ENCODE measurements around the gene PAIP1.
A peak's percentile ranks its signal among the peaks of the same experiment; 100 is the strongest.
"Not testable (repeated sequence)": the region's sequence is repeated elsewhere in the genome, so short reads cannot be mapped to it uniquely, and the experiment has no call there.

PAIP1 gene

DNA sequence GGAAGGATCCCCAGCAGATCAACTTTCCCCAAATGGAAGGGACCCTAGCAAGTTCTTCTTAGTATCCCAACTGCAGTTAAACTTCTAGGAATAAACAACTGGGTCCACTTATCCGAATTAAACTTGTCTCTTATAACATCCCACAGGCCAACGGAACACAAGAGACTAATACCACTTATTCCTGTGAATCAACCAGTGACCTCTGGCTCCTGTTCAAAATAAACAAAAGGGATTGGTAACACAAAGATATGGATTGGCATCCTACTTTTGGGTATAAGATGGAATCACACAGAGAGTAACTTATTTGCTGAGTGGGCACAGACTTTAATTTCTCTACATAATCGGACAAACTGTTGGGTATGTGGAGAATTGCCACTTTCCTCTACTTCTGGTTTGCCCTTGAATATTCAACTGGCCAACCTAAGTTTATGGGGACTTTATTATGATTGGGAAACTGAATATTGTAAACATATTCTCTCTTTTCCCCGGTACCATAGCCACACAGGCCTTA, 12.4 kb upstream of the PAIP1 start:
- no peaks in the 10 kb centered on the region for H3K36me3 ChIP-seq (ENCODE audit: control insufficient read depth, insufficient read depth, low read length, severe bottlenecking)
- no peak overlapping the region for H3K9ac ChIP-seq (ENCODE audit: low read length)
- H3K4me1 ChIP-seq (ENCODE audit: control insufficient read depth, insufficient read depth, low read length), result peaks cover 32% of the 10 kb centered on the region
- no peak for DNase-seq (ENCODE audit: low read depth)
- no peak overlapping the region for H3K4me3 ChIP-seq (ENCODE audit: low read length)
- H3K27me3 ChIP-seq (replicated peaks; ENCODE audit: control insufficient read depth, insufficient read depth, low read length), result no peaks in the 10 kb centered on the region
- H3K9me3 ChIP-seq (ENCODE audit: control insufficient read depth, low read length), result no peaks in the 10 kb centered on the region

GRCh38 chr5:43567967-43568366, 11.1 kb upstream of the PAIP1 start:
- H3K9me3 ChIP-seq (ENCODE audit: control insufficient read depth, low read length), result no peaks in the 10 kb centered on the region
- H3K27me3 ChIP-seq (replicated peaks; ENCODE audit: control insufficient read depth, insufficient read depth, low read length), result no peaks in the 10 kb centered on the region
- H3K9ac ChIP-seq (ENCODE audit: low read length), result no peak overlapping the region
- no peak overlapping the region for H3K4me3 ChIP-seq (ENCODE audit: low read length)
- no peak for DNase-seq (ENCODE audit: low read depth)
- no peaks in the 10 kb centered on the region for H3K36me3 ChIP-seq (ENCODE audit: control insufficient read depth, insufficient read depth, low read length, severe bottlenecking)
- H3K4me1 ChIP-seq (ENCODE audit: control insufficient read depth, insufficient read depth, low read length), result peaks cover 30% of the 10 kb centered on the region

DNA sequence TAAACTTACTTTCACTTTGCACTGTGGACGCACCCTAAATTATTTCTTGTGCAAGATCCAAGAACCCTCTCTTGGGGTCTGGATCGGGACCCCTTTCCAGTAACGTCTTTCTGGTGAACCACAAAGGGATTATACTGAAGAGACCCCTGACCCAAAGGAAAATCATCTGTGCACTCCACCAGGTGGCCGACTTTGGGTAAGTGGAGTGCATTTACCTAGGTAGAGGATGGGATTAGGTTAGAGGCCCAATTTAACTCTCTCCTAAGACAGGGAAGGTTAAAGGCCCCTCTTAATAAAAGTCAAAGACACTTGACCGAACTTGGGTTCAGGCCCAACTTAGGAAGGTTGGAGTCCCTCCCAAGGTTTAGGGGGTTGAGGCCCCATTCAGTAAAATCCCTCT, 8.2 kb upstream of the PAIP1 start:
- peaks cover 25% of the 10 kb centered on the region for H3K4me1 ChIP-seq (ENCODE audit: control insufficient read depth, insufficient read depth, low read length)
- no peak for DNase-seq (ENCODE audit: low read depth)
- H3K4me3 ChIP-seq (ENCODE audit: low read length), result no peak overlapping the region
- no peaks in the 10 kb centered on the region for H3K27me3 ChIP-seq (replicated peaks; ENCODE audit: control insufficient read depth, insufficient read depth, low read length)
- no peaks in the 10 kb centered on the region for H3K9me3 ChIP-seq (ENCODE audit: control insufficient read depth, low read length)
- H3K9ac ChIP-seq (ENCODE audit: low read length), result no peak overlapping the region
- no peaks in the 10 kb centered on the region for H3K36me3 ChIP-seq (ENCODE audit: control insufficient read depth, insufficient read depth, low read length, severe bottlenecking)

- no peak for DNase-seq (ENCODE audit: low read depth)
- H3K27me3 ChIP-seq (replicated peaks; ENCODE audit: control insufficient read depth, insufficient read depth, low read length), result no peaks in the 10 kb centered on the region
- no peaks in the 10 kb centered on the region for H3K36me3 ChIP-seq (ENCODE audit: control insufficient read depth, insufficient read depth, low read length, severe bottlenecking)
Measured at GRCh38 chr5:43564289-43564850, 7.5 kb upstream of the PAIP1 start.

DNA sequence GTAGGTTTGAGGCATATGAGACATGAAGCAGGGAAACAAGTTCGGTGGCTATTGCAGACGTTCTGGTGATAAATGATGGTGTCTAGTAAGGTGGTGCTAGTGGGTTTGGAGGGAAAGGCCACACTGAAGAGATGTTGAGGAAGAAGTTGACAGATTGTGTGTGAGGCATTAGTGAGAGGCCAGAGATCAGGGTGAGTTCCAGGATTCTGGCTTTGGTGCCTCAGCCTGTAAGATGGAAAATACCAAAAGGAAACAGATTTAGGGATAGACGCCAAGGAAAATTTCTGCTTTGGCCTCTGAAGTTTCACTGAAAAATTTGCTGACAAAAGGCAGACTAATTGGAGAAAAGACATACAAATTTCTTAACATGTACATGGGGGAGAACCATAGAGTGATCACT, 6.4 kb upstream of the PAIP1 start:
- H3K4me1 ChIP-seq (ENCODE audit: control insufficient read depth, insufficient read depth, low read length), result peaks cover 30% of the 10 kb centered on the region
- no peaks in the 10 kb centered on the region for H3K36me3 ChIP-seq (ENCODE audit: control insufficient read depth, insufficient read depth, low read length, severe bottlenecking)
- H3K9me3 ChIP-seq (ENCODE audit: control insufficient read depth, low read length), result no peaks in the 10 kb centered on the region
- DNase-seq (ENCODE audit: low read depth), result peak; percentile 32
- no peak overlapping the region for H3K4me3 ChIP-seq (ENCODE audit: low read length)
- H3K9ac ChIP-seq (ENCODE audit: low read length), result no peak overlapping the region
- H3K27me3 ChIP-seq (replicated peaks; ENCODE audit: control insufficient read depth, insufficient read depth, low read length), result no peaks in the 10 kb centered on the region

More at GRCh38 chr5:43564289-43564850, 7.5 kb upstream of the PAIP1 start:
- Histone ChIP-seq H3K9me3 (ENCODE audit: control insufficient read depth, low read length) (no peaks in the 10 kb centered on the region), H3K9ac (ENCODE audit: low read length) (no peak overlapping the region), H3K4me3 (ENCODE audit: low read length) (no peak overlapping the region), H3K4me1 (ENCODE audit: control insufficient read depth, insufficient read depth, low read length) (peaks cover 30% of the 10 kb centered on the region)

DNA sequence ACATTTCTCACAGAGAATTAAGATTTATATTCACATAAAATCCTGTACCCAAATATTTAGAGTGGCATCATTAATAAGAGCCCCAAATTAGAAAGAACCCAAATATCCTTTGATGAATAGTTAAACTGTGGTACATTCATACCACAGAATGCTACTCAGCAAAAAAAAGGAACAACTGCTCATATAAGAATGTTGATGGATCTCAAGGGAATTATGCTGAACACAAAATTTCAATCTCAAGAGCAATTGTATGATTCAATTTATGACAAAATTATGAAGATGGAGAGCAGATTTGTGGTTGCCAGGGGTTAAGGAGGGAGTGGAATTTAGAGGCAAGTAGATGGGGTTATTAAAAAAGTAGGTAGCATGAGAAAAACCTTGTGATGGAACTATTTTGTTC, 4.5 kb upstream of the PAIP1 start:
- H3K4me1 ChIP-seq (ENCODE audit: control insufficient read depth, insufficient read depth, low read length), result peaks cover 30% of the 10 kb centered on the region
- peak overlapping the region; percentile 4 for H3K4me3 ChIP-seq (ENCODE audit: low read length)
- no peaks in the 10 kb centered on the region for H3K27me3 ChIP-seq (replicated peaks; ENCODE audit: control insufficient read depth, insufficient read depth, low read length)
- no peaks in the 10 kb centered on the region for H3K36me3 ChIP-seq (ENCODE audit: control insufficient read depth, insufficient read depth, low read length, severe bottlenecking)
- no peak for DNase-seq (ENCODE audit: low read depth)
- peak overlapping the region; percentile 4 for H3K9ac ChIP-seq (ENCODE audit: low read length)
- H3K9me3 ChIP-seq (ENCODE audit: control insufficient read depth, low read length), result no peaks in the 10 kb centered on the region

GRCh38 chr5:43560128-43560527, 3.3 kb upstream of the PAIP1 start:
- DNase-seq (ENCODE audit: low read depth), result peak; percentile 28
- no peaks in the 10 kb centered on the region for H3K27me3 ChIP-seq (replicated peaks; ENCODE audit: control insufficient read depth, insufficient read depth, low read length)
- H3K9ac ChIP-seq (ENCODE audit: low read length), result no peak overlapping the region
- H3K36me3 ChIP-seq (ENCODE audit: control insufficient read depth, insufficient read depth, low read length, severe bottlenecking), result peaks cover 1% of the 10 kb centered on the region
- no peaks in the 10 kb centered on the region for H3K9me3 ChIP-seq (ENCODE audit: control insufficient read depth, low read length)
- H3K4me3 ChIP-seq (ENCODE audit: low read length), result no peak overlapping the region
- peaks cover 35% of the 10 kb centered on the region for H3K4me1 ChIP-seq (ENCODE audit: control insufficient read depth, insufficient read depth, low read length)

DNA sequence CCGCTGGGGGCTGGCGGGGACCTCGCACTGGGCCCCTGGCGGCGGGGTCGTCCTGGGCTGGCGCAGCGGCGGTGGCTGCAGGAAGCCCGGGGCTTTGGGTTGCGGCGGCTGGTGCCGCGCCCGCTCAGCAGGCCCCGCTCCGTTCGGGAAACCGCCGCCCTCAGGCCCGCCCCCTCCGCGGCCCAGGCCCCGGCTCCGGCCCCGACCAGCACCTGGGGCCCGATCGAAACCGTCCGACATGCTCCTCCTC, 345 bp downstream of the PAIP1 start:
- not testable (repeated sequence) for DNase-seq (ENCODE audit: low read depth); H3K27me3 ChIP-seq (replicated peaks; ENCODE audit: control insufficient read depth, insufficient read depth, low read length); H3K9me3 ChIP-seq (ENCODE audit: control insufficient read depth, low read length)
- H3K9ac ChIP-seq (ENCODE audit: low read length), result peak overlapping the region; percentile 96
- peak overlapping the region; percentile 98 for H3K4me3 ChIP-seq (ENCODE audit: low read length)
- H3K36me3 ChIP-seq (ENCODE audit: control insufficient read depth, insufficient read depth, low read length, severe bottlenecking), result peaks cover 35% of the 10 kb centered on the region
- H3K4me1 ChIP-seq (ENCODE audit: control insufficient read depth, insufficient read depth, low read length), result peaks cover 53% of the 10 kb centered on the region

DNA sequence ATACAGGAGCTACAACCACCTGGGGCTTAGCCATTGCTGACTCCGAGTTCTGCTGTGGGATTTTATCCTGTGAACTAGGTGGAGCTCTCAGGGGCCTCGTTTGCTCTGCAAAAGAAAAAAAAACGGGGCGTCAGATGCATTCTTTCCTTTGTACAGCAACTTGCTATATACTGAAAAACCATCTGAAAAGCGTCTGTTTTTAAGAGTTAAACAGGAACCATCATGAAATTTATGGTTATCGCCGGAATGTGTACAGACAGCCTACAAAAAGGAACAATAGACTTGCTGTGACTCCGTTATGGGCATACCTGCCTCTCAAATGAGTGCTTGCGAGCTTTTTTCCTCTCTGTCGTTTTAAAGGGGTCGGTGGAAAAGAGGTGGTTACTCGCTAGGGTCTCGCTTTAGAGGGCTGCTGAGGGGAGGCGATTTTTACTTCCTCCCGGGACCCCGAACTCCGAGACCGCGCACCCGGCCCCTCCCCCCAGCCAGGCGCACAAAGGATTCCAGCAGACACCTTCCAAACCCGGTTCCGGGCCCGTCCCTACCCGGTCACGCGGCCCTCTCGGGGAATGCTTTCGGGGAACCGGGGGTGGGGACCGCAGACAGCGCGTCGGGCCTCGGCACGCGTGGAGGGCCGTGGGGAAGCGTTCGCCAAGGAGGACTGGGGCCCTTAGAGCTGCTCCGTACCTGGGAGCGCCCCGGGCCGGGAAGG, 826 bp downstream of the PAIP1 start:
- peak overlapping the region; percentile 96 for H3K9ac ChIP-seq (ENCODE audit: low read length)
- peaks cover 40% of the 10 kb centered on the region for H3K36me3 ChIP-seq (ENCODE audit: control insufficient read depth, insufficient read depth, low read length, severe bottlenecking)
- H3K4me1 ChIP-seq (ENCODE audit: control insufficient read depth, insufficient read depth, low read length), result peaks cover 48% of the 10 kb centered on the region
- no peaks in the 10 kb centered on the region for H3K27me3 ChIP-seq (replicated peaks; ENCODE audit: control insufficient read depth, insufficient read depth, low read length)
- peak overlapping the region; percentile 98 for H3K4me3 ChIP-seq (ENCODE audit: low read length)
- peak; percentile 74 for DNase-seq (ENCODE audit: low read depth)
- H3K9me3 ChIP-seq (ENCODE audit: control insufficient read depth, low read length), result no peaks in the 10 kb centered on the region

DNA sequence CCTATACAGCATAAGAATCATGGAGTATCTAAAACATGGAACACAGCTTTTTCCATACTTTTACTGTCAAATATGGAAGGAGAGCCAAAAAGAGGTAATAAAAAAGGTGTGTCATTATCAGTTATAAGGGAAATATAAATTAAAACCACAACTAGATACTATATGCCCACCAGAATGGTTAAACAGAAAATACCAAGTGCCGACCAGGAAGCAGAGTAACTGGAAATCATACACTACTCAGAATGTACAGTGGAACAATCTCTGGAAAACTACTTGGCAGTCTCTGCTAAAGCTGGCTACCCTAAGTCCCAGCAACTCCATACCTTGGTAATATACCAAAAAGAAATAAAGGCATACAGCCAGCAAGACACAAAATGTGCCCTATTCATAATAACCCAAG, 2.4 kb downstream of the PAIP1 start:
- Histone ChIP-seq H3K27me3 (replicated peaks; ENCODE audit: control insufficient read depth, insufficient read depth, low read length) (no peaks in the 10 kb centered on the region), H3K9me3 (ENCODE audit: control insufficient read depth, low read length) (no peaks in the 10 kb centered on the region), H3K4me1 (ENCODE audit: control insufficient read depth, insufficient read depth, low read length) (peaks cover 33% of the 10 kb centered on the region), H3K9ac (ENCODE audit: low read length) (no peak overlapping the region), H3K4me3 (ENCODE audit: low read length) (peak overlapping the region; percentile 98), H3K36me3 (ENCODE audit: control insufficient read depth, insufficient read depth, low read length, severe bottlenecking) (peaks cover 46% of the 10 kb centered on the region)
- no peak for DNase-seq (ENCODE audit: low read depth)

DNA sequence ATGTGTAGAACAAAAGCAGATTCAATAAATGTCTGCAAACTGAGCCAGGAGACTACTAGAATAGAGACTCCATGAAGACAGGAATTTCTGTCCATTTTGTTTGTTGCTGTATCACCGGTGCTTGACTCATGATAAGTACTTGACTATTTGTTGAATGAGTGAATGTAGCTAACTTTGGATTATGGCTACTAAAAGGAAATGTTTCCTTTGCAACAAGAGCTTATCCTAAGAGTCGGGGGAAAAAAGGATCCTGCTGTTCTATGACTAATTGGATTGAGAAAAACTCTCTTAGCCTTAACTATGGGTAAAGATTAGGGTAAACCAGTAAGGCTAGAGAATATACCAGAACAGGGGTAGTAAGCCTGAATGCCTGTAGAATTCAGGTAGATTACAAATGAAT, 3.5 kb downstream of the PAIP1 start:
- H3K36me3 ChIP-seq (ENCODE audit: control insufficient read depth, insufficient read depth, low read length, severe bottlenecking), result peaks cover 50% of the 10 kb centered on the region

DNA sequence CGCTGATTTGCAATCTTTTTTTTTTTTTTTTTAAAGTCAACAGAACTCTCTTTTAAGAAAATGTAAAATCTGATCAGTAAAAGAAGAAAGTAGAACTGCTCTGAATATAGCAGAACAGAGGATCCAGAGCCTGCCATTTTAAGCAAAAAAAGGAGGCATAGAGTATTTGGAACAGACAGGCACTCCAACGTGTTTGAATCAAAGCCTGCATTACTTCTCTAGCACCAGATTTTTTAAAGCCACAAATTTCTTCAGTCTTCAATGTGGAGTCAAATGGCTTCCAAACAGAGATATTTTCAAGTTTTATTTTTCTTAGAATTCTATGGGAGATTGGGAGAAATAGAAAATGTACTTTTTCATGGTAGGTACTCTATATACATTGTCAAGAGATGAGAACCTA, 5.1 kb downstream of the PAIP1 start:
- Histone ChIP-seq H3K4me1 (ENCODE audit: control insufficient read depth, insufficient read depth, low read length) (peaks cover 33% of the 10 kb centered on the region), H3K36me3 (ENCODE audit: control insufficient read depth, insufficient read depth, low read length, severe bottlenecking) (peaks cover 65% of the 10 kb centered on the region), H3K9ac (ENCODE audit: low read length) (no peak overlapping the region), H3K27me3 (replicated peaks; ENCODE audit: control insufficient read depth, insufficient read depth, low read length) (no peaks in the 10 kb centered on the region), H3K9me3 (ENCODE audit: control insufficient read depth, low read length) (no peaks in the 10 kb centered on the region), H3K4me3 (ENCODE audit: low read length) (no peak overlapping the region)
- no peak for DNase-seq (ENCODE audit: low read depth)

More for the DNA sequence above, 3.5 kb downstream of the PAIP1 start:
- H3K4me1 ChIP-seq (ENCODE audit: control insufficient read depth, insufficient read depth, low read length), result peaks cover 33% of the 10 kb centered on the region
- peak; percentile 14 for DNase-seq (ENCODE audit: low read depth)
- no peak overlapping the region for H3K9ac ChIP-seq (ENCODE audit: low read length)
- no peaks in the 10 kb centered on the region for H3K9me3 ChIP-seq (ENCODE audit: control insufficient read depth, low read length)
- no peaks in the 10 kb centered on the region for H3K27me3 ChIP-seq (replicated peaks; ENCODE audit: control insufficient read depth, insufficient read depth, low read length)
- H3K4me3 ChIP-seq (ENCODE audit: low read length), result no peak overlapping the region

Measured in adipocyte (in vitro differentiated cells).